Neural progenitor cell (in vitro differentiated cells): Measurements from ENCODE around the gene MUC5AC. TPM values are rescaled to one million over a fixed set of nuclear protein-coding genes. Genes with fewer than 3 reads are reported as not detected.

Experiments
- DNase-seq: peaks from one replicate; pipeline ENCODE4 v3.0.0-alpha.2; 2016; ENCODE audit warnings: low spot score
- H2AFZ ChIP-seq: fragments of 200-600 bp; sonication (generic); replicated peaks from 2 replicates; pipeline ENCODE4 v1.6.1; 2016; ENCODE audit warnings: antibody characterized with exemption
- H3F3A ChIP-seq: fragments of 200-600 bp; sonication (generic); 2 replicates; pipeline ENCODE4 v1.6.1; 2016; ENCODE audit warnings: antibody characterized with exemption, low read depth
- H3K27ac ChIP-seq: fragments of 200-600 bp; sonication (generic); 2 replicates; pipeline ENCODE4 v1.5.1; 2016; ENCODE audit warnings: mild to moderate bottlenecking
- H3K27me3 ChIP-seq: fragments of 200-600 bp; sonication (generic); 2 replicates; pipeline ENCODE4 v1.6.1; 2016; ENCODE audit warnings: mild to moderate bottlenecking, moderate library complexity
- H3K36me3 ChIP-seq: fragments of 200-600 bp; sonication (generic); 2 replicates; pipeline ENCODE4 v1.5.1; 2016
- H3K4me1 ChIP-seq: fragments of 200-600 bp; sonication (generic); 2 replicates; pipeline ENCODE4 v1.6.1; 2016; ENCODE audit warnings: mixed run types
- H3K4me2 ChIP-seq: fragments of 200-600 bp; sonication (generic); 2 replicates; pipeline ENCODE4 v1.6.1; 2016
- H3K4me3 ChIP-seq: fragments of 200-600 bp; sonication (generic); 2 replicates; pipeline ENCODE4 v1.5.1; 2016
- H3K79me2 ChIP-seq: fragments of 200-600 bp; sonication (generic); 2 replicates; pipeline ENCODE4 v1.6.1; 2016; ENCODE audit warnings: low read depth
- H3K9ac ChIP-seq: fragments of 200-600 bp; sonication (generic); 2 replicates; pipeline ENCODE4 v1.6.1; 2016
- H3K9me3 ChIP-seq: fragments of 200-600 bp; sonication (generic); 2 replicates; pipeline ENCODE4 v1.5.1; 2016; ENCODE audit warnings: low read depth
- H4K20me1 ChIP-seq: fragments of 200-600 bp; sonication (generic); 2 replicates; pipeline ENCODE4 v1.6.1; 2016; ENCODE audit warnings: low read depth
- H3K27ac Mint-ChIP-seq: 3 replicates; pipeline ENCODE4 v1.8.0; 2021; ENCODE audit warnings: mixed read lengths
- H3K27me3 Mint-ChIP-seq: 2 replicates; pipeline ENCODE4 v1.8.0; 2022; ENCODE audit warnings: low read depth, mild to moderate bottlenecking, inconsistent platforms, moderate library complexity, mixed read lengths; ENCODE audit not compliant: insufficient read depth
- H3K36me3 Mint-ChIP-seq: 3 replicates; pipeline ENCODE4 v1.8.0; 2021; ENCODE audit warnings: mixed read lengths
- H3K4me1 Mint-ChIP-seq: 3 replicates; pipeline ENCODE4 v1.8.0; 2021; ENCODE audit warnings: mixed read lengths
- H3K4me3 Mint-ChIP-seq: 3 replicates; pipeline ENCODE4 v1.8.0; 2021; ENCODE audit warnings: mild to moderate bottlenecking, moderate library complexity, mixed read lengths
- H3K9me3 Mint-ChIP-seq: 3 replicates; pipeline ENCODE4 v1.8.0; 2020; ENCODE audit warnings: mixed read lengths
- EZH2 ChIP-seq: fragments of 200-600 bp; sonication (generic); IDR thresholded peaks from 2 replicates; pipeline ENCODE4 v1.6.1; 2017; ENCODE audit warnings: antibody characterized with exemption, mild to moderate bottlenecking, moderate library complexity
- EZH2phosphoT487 ChIP-seq: fragments of 200-600 bp; sonication (generic); IDR thresholded peaks from 2 replicates; pipeline ENCODE4 v1.6.1; 2017; ENCODE audit warnings: antibody characterized with exemption
- total RNA-seq: library from RNA; depleted of rRNA; stranded (reverse); fragments of >200 nt; gene quantifications from 2 replicates; pipeline ENCODE4 v1.2.3, GENCODE V29; 2015; ENCODE audit warnings: low replicate concordance
- TF ChIP-seq, protein P1 (sequence below): fragments of 200-600 bp; sonication (generic); IDR thresholded peaks from 2 replicates; pipeline ENCODE4 v1.5.1; 2017; ENCODE audit warnings: antibody characterized with exemption, mild to moderate bottlenecking

MUC5AC gene
- total RNA-seq, 1 donor from 2014 or later = not detected

GRCh38 chr11:1218788-1219445 lies 61.2 kb downstream of the MUC5AC start:
- DNase-seq = no peak
- Mint-ChIP-seq H3K36me3 (no peaks in the 10 kb centered on the region), H3K27ac (no peak overlapping the region)

DNA sequence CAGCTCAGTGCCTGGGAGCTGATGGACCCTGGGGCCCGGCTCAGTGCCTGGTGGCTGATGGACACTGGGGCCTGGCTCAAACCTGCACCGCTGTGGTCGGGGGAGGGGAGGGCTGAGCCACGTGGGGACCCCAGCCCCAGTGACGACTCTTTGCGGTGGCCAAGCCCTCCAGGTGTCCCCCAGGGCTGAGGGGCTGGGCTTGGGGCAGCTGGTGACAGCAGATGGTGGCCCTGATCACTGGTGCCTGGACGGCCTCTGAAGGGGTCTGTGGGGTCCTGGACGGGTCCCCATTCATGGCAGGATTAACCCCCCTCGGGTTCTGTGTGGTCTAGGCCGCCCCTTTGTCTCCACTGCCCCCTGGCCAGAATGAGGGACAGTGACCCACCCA lies 61.7 kb downstream of the MUC5AC start:
- H2AFZ ChIP-seq = no peak overlapping the region
- Mint-ChIP-seq H3K36me3 (no peaks in the 10 kb centered on the region), H3K27me3 (no peaks in the 10 kb centered on the region), H3K9me3 (peaks cover 6% of the 10 kb centered on the region), H3K4me3 (no peak overlapping the region), H3K4me1 (no peaks in the 10 kb centered on the region), H3K27ac (no peak overlapping the region)
- no peak overlapping the region for H3K4me2 ChIP-seq
- no peaks in the 10 kb centered on the region for H3F3A ChIP-seq
- no peaks in the 10 kb centered on the region for H3K79me2 ChIP-seq
- H3K4me3 ChIP-seq = no peak overlapping the region
- no peaks in the 10 kb centered on the region for H3K9me3 ChIP-seq
- no peak for DNase-seq
- no peak overlapping the region for H3K9ac ChIP-seq
- TF ChIP-seq, protein P1, sequence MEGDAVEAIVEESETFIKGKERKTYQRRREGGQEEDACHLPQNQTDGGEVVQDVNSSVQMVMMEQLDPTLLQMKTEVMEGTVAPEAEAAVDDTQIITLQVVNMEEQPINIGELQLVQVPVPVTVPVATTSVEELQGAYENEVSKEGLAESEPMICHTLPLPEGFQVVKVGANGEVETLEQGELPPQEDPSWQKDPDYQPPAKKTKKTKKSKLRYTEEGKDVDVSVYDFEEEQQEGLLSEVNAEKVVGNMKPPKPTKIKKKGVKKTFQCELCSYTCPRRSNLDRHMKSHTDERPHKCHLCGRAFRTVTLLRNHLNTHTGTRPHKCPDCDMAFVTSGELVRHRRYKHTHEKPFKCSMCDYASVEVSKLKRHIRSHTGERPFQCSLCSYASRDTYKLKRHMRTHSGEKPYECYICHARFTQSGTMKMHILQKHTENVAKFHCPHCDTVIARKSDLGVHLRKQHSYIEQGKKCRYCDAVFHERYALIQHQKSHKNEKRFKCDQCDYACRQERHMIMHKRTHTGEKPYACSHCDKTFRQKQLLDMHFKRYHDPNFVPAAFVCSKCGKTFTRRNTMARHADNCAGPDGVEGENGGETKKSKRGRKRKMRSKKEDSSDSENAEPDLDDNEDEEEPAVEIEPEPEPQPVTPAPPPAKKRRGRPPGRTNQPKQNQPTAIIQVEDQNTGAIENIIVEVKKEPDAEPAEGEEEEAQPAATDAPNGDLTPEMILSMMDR = no peak
- TF ChIP-seq EZH2phosphoT487 = no peak
- no peak for TF ChIP-seq EZH2
- H3K36me3 ChIP-seq = no peaks in the 10 kb centered on the region
- H3K27me3 ChIP-seq = peaks cover 16% of the 10 kb centered on the region
- no peaks in the 10 kb centered on the region for H4K20me1 ChIP-seq
- H3K27ac ChIP-seq = no peak overlapping the region
- peaks cover 6% of the 10 kb centered on the region for H3K4me1 ChIP-seq

More at GRCh38 chr11:1218788-1219445, 61.2 kb downstream of the MUC5AC start:
- TF ChIP-seq EZH2phosphoT487 (no peak), EZH2 (no peak)
- TF ChIP-seq, protein P1 = no peak
- H4K20me1 ChIP-seq = no peaks in the 10 kb centered on the region
- H3K4me2 ChIP-seq = no peak overlapping the region
- H3K79me2 ChIP-seq = no peaks in the 10 kb centered on the region
- H3K27ac ChIP-seq = no peak overlapping the region
- H3K4me1 ChIP-seq = peaks cover 6% of the 10 kb centered on the region
- H3K9ac ChIP-seq = no peak overlapping the region
- no peak overlapping the region for H3K4me3 ChIP-seq
- Mint-ChIP-seq H3K27me3 (no peaks in the 10 kb centered on the region), H3K9me3 (peaks cover 10% of the 10 kb centered on the region), H3K4me1 (no peaks in the 10 kb centered on the region), H3K4me3 (no peak overlapping the region)
- no peaks in the 10 kb centered on the region for H3K9me3 ChIP-seq
- no peak overlapping the region for H2AFZ ChIP-seq
- no peaks in the 10 kb centered on the region for H3F3A ChIP-seq
- H3K27me3 ChIP-seq = peaks cover 18% of the 10 kb centered on the region
- H3K36me3 ChIP-seq = no peaks in the 10 kb centered on the region

GRCh38 chr11:1219834-1220815 lies 62.4 kb downstream of the MUC5AC start:
- H3K4me3 Mint-ChIP-seq = no peak overlapping the region
- Histone ChIP-seq H3K27ac (no peak overlapping the region), H2AFZ (no peak overlapping the region), H3K79me2 (no peaks in the 10 kb centered on the region), H3K36me3 (no peaks in the 10 kb centered on the region), H3K9ac (no peak overlapping the region), H3F3A (no peaks in the 10 kb centered on the region), H3K4me3 (no peak overlapping the region), H3K9me3 (no peaks in the 10 kb centered on the region), H3K4me2 (no peak overlapping the region), H3K27me3 (peaks cover 9% of the 10 kb centered on the region), H4K20me1 (no peaks in the 10 kb centered on the region), H3K4me1 (peaks cover 10% of the 10 kb centered on the region)
- H3K4me1 Mint-ChIP-seq = no peaks in the 10 kb centered on the region
- no peaks in the 10 kb centered on the region for H3K36me3 Mint-ChIP-seq
- no peak for DNase-seq
- no peaks in the 10 kb centered on the region for H3K27me3 Mint-ChIP-seq
- peaks cover 6% of the 10 kb centered on the region for H3K9me3 Mint-ChIP-seq
- TF ChIP-seq EZH2phosphoT487 = no peak
- TF ChIP-seq, protein P1 = no peak
- no peak overlapping the region for H3K27ac Mint-ChIP-seq
